Fibroblast of the aortic adventitia (primary cell): Measurements from ENCODE around the gene TM9SF3. TPM values are rescaled to one million over a fixed set of nuclear protein-coding genes. Genes with fewer than 3 reads are reported as not detected.
A peak's percentile ranks its signal among the peaks of the same experiment; 100 is the strongest.

Source experiments
- DNase-seq: peaks from one replicate; pipeline ENCODE4 v3.0.0-alpha.2; 2010; ENCODE audit warnings: low read depth
- H3K4me3 ChIP-seq: 2 replicates; pipeline ENCODE4 v1.5.1; 2011; ENCODE audit warnings: low read depth, mild to moderate bottlenecking, control low read depth, low read length, moderate library complexity
- CTCF ChIP-seq: IDR thresholded peaks from 2 replicates; pipeline ENCODE4 v1.5.1; 2011; ENCODE audit warnings: mild to moderate bottlenecking, low read length, control low read depth, inconsistent platforms; ENCODE audit not compliant: insufficient read depth
- total RNA-seq: library from RNA; depleted of rRNA; stranded (reverse); fragments of >200 nt; gene quantifications from 2 replicates; pipeline ENCODE4 v1.2.3, GENCODE V29; 2012; ENCODE audit warnings: low replicate concordance

Gene TM9SF3
- total RNA-seq, 1 donor, result 120 TPM

DNA sequence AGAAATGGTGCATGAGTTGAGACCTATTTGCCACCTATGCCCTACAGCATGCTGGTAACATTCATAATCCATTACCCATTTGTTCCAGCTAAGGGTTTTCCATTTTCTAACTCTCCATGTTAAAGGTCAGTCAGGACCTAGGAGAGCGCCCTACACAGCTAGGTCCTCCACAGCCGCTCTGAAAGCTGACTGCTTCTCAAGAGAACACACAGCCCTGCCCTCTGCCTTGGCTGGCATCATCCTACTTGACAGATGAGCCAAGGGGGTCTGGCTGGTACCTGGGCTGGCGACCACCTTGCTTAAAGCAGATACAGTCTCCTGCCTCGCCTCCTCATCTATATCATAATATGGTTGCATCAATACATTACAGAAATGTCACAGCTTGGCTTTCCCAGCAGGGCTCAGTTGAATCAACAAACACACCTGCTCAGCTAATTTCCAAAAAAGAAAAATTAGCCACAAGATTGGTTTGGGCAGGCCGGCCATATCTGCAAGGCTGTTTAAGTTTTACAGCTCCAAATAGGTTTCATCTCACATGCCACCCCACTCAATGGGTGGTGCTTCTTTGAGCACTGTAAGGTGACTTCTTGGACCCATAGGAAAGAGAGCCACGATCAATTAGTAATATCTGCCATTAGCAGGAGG is 90.4 kb downstream of the TM9SF3 start:
- TF ChIP-seq CTCF, result no peak
- H3K4me3 ChIP-seq, result no peak overlapping the region
- DNase-seq, result peak; percentile 35

- DNase-seq, result no peak
- no peak overlapping the region for H3K4me3 ChIP-seq
- TF ChIP-seq CTCF, result no peak
Observed at GRCh38 chr10:96495544-96495943, 91.3 kb downstream of the TM9SF3 start.

DNA sequence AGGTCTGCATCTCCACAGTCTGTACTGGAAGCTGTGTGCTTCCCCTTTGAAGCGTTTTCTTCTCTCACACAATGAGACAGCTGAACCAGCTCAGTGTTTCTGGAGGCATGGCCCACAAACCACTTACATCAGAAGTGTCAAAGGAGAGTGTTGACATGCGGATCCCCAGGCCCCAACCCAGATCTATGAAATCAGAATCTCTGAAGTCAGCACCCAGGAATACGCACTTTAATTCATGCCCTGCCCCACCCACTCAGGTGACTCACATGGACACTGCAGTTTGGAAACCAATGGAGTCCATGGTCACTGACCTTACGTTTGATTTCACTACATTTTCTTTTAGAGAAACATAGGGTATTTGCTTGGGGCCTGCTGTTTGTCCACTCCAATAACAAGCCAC is 92.1 kb downstream of the TM9SF3 start:
- no peak for DNase-seq
- H3K4me3 ChIP-seq, result no peak overlapping the region
- TF ChIP-seq CTCF, result no peak

DNA sequence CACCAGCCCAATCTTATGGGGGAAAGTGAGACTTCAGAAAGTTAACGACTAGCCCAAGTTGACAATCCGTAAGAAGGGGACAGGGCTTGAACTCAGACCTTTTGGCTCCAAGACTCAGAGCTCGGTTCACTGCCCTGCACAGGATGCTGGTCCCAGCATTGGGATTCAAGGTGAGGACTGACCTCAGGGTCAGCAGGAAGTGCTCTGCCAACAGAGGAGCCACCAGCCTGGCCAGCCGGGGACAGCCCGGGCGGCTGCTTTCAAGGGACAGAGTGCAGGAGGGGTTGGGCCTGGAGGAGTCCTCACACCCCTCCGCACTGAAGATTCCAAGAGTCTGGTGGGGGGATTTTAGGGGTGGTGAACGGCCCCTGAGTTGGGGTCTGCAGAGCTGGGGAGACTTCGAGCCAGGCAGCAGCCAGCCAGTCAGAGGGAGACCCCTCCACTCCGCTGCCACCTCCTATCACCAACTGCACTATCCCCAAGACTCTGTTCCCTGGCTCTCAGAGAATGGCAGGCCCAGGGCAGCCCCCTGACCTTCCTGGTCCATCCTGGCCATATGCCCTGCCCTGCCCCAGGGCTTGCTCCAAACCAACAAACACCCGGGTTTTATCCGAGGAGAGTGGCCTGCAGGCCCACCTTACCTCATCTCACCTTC is 92.8 kb downstream of the TM9SF3 start:
- DNase-seq, result no peak
- TF ChIP-seq CTCF, result no peak
- no peak overlapping the region for H3K4me3 ChIP-seq

GRCh38 chr10:96493254-96493653 is 93.6 kb downstream of the TM9SF3 start:
- no peak overlapping the region for H3K4me3 ChIP-seq
- no peak for DNase-seq
- no peak for TF ChIP-seq CTCF

- H3K4me3 ChIP-seq, result no peak overlapping the region
- TF ChIP-seq CTCF, result no peak
Observed at GRCh38 chr10:96491303-96491702, 95.5 kb downstream of the TM9SF3 start.

More at GRCh38 chr10:96491303-96491702, 95.5 kb downstream of the TM9SF3 start:
- no peak for DNase-seq
